HPDE6-E6E7 (cell line): ENCODE data around the gene RND3.

Experiments
- DNase-seq: peaks from one replicate; pipeline ENCODE4 v3.0.0; 2011; ENCODE audit warnings: missing footprints; ENCODE audit errors: extremely low spot score

The RND3 gene

GRCh38 chr2:150441784-150442183 is 45.7 kb downstream of the RND3 start:
- DNase-seq = no peak

GRCh38 chr2:150441226-150441625 is 46.2 kb downstream of the RND3 start:
- no peak for DNase-seq

- peak; percentile 38 for DNase-seq
Measured at GRCh38 chr2:150438654-150439053, 48.8 kb downstream of the RND3 start.

GRCh38 chr2:150438041-150438440 is 49.4 kb downstream of the RND3 start:
- DNase-seq = no peak

GRCh38 chr2:150432312-150432625 is 55.2 kb downstream of the RND3 start:
- DNase-seq = no peak

- no peak for DNase-seq
Measured at GRCh38 chr2:150431561-150432311, 55.7 kb downstream of the RND3 start.

GRCh38 chr2:150429384-150429961 is 58.0 kb downstream of the RND3 start:
- no peak for DNase-seq

- DNase-seq = no peak
Measured at GRCh38 chr2:150428641-150429040, 58.8 kb downstream of the RND3 start.

GRCh38 chr2:150427298-150427697 is 60.2 kb downstream of the RND3 start:
- no peak for DNase-seq

- DNase-seq = no peak
Measured at GRCh38 chr2:150426724-150427123, 60.7 kb downstream of the RND3 start.

- no peak for DNase-seq
Measured at GRCh38 chr2:150426315-150426714, 61.2 kb downstream of the RND3 start.

GRCh38 chr2:150425121-150425955 is 62.1 kb downstream of the RND3 start:
- DNase-seq = no peak

GRCh38 chr2:150424406-150424805 is 63.1 kb downstream of the RND3 start:
- no peak for DNase-seq

GRCh38 chr2:150421126-150421651 is 66.3 kb downstream of the RND3 start:
- DNase-seq = no peak

- DNase-seq = no peak
Measured at GRCh38 chr2:150418916-150419315, 68.6 kb downstream of the RND3 start.
